ENCODE results near the gene METTL22.

- TF ChIP-seq, protein P1, sequence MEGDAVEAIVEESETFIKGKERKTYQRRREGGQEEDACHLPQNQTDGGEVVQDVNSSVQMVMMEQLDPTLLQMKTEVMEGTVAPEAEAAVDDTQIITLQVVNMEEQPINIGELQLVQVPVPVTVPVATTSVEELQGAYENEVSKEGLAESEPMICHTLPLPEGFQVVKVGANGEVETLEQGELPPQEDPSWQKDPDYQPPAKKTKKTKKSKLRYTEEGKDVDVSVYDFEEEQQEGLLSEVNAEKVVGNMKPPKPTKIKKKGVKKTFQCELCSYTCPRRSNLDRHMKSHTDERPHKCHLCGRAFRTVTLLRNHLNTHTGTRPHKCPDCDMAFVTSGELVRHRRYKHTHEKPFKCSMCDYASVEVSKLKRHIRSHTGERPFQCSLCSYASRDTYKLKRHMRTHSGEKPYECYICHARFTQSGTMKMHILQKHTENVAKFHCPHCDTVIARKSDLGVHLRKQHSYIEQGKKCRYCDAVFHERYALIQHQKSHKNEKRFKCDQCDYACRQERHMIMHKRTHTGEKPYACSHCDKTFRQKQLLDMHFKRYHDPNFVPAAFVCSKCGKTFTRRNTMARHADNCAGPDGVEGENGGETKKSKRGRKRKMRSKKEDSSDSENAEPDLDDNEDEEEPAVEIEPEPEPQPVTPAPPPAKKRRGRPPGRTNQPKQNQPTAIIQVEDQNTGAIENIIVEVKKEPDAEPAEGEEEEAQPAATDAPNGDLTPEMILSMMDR (IDR thresholded peaks at IDR 0.05): no peak
- no peak for TF ChIP-seq POLR2AphosphoS5 (IDR thresholded peaks at IDR 0.05)
These were observed 9.5 kb upstream of the METTL22 start for GRCh38 chr16:8611886-8612600.
